Neural cell (in vitro differentiated cells): ENCODE results near the gene KCNJ12. TPM values are rescaled to one million over a fixed set of nuclear protein-coding genes. Genes with fewer than 3 reads are reported as not detected.

ENCODE experiments used
- H2AFZ ChIP-seq: fragments of 200-600, 300-800 bp; sonication (generic), shearing (Covaris generic); 2 replicates; pipeline ENCODE4 v1.6.0; 2014; ENCODE audit warnings: low read depth, mild to moderate bottlenecking, antibody characterized with exemption, low read length, moderate library complexity
- H3F3A ChIP-seq: fragments of 200-600 bp; shearing (Covaris generic); 2 replicates; pipeline ENCODE4 v1.6.1; 2016; ENCODE audit warnings: mild to moderate bottlenecking, moderate library complexity, mixed read lengths, antibody characterized with exemption, low read length; ENCODE audit not compliant: insufficient read depth, poor library complexity, severe bottlenecking
- H3K27ac ChIP-seq: fragments of 200-600, 300-800 bp; sonication (generic), shearing (Covaris generic); 2 replicates; pipeline ENCODE4 v1.5.1; 2014; ENCODE audit warnings: mild to moderate bottlenecking, low read length, moderate library complexity
- H3K27me3 ChIP-seq: fragments of 300-800, 200-600 bp; sonication (generic), shearing (Covaris generic); 2 replicates; pipeline ENCODE4 v1.6.0; 2014; ENCODE audit warnings: mild to moderate bottlenecking, low read depth, low read length, moderate library complexity; ENCODE audit not compliant: insufficient read depth
- H3K36me3 ChIP-seq: fragments of 300-800, 200-600 bp; sonication (generic), shearing (Covaris generic); 2 replicates; pipeline ENCODE4 v1.5.1; 2014; ENCODE audit warnings: mild to moderate bottlenecking, antibody characterized with exemption, low read length, moderate library complexity; ENCODE audit not compliant: insufficient read depth
- H3K4me2 ChIP-seq: fragments of 300-800, 200-600 bp; sonication (generic), shearing (Covaris generic); 2 replicates; pipeline ENCODE4 v1.6.0; 2014; ENCODE audit warnings: mild to moderate bottlenecking, low read length
- H3K4me3 ChIP-seq: fragments of 300-800, 200-600 bp; sonication (generic), shearing (Covaris generic); 2 replicates; pipeline ENCODE4 v1.5.1; 2014; ENCODE audit warnings: mild to moderate bottlenecking, low read length, moderate library complexity
- H3K79me2 ChIP-seq: fragments of 200-600 bp; shearing (Covaris generic); replicated peaks from 2 replicates; pipeline ENCODE4 v1.6.0; 2014; ENCODE audit warnings: mild to moderate bottlenecking, low read length, moderate library complexity; ENCODE audit not compliant: insufficient read depth
- H3K9ac ChIP-seq: fragments of 300-800, 200-600 bp; sonication (generic), shearing (Covaris generic); 2 replicates; pipeline ENCODE4 v1.6.1; 2016; ENCODE audit warnings: mild to moderate bottlenecking, low read length, mixed read lengths
- H3K9me2 ChIP-seq: fragments of 200-600 bp; shearing (Covaris generic); 2 replicates; pipeline ENCODE4 v1.6.1; 2016; ENCODE audit warnings: mild to moderate bottlenecking, low read length, mixed read lengths; ENCODE audit not compliant: insufficient read depth
- H3K9me3 ChIP-seq: fragments of 200-600, 300-800 bp; sonication (generic), shearing (Covaris generic); 2 replicates; pipeline ENCODE4 v1.6.1; 2016; ENCODE audit warnings: mild to moderate bottlenecking, mixed run types, low read length, moderate library complexity, mixed read lengths
- H4K20me1 ChIP-seq: fragments of 200-600 bp; shearing (Covaris generic); 2 replicates; pipeline ENCODE4 v1.6.1; 2016; ENCODE audit warnings: mild to moderate bottlenecking, mixed run types; ENCODE audit not compliant: insufficient read depth
- CTCF ChIP-seq: fragments of 450-650 bp; IDR thresholded peaks from 2 replicates; pipeline ENCODE4 v1.5.1; 2014; ENCODE audit warnings: antibody characterized with exemption, mild to moderate bottlenecking, moderate library complexity; ENCODE audit not compliant: poor library complexity, severe bottlenecking
- EP300 ChIP-seq: fragments of 450-650 bp; conservative IDR thresholded peaks from 2 replicates; pipeline ENCODE4 v1.6.1; 2014; ENCODE audit warnings: antibody characterized with exemption, mild to moderate bottlenecking, moderate library complexity; ENCODE audit not compliant: poor library complexity, severe bottlenecking
- EZH2 ChIP-seq: fragments of 200-600, 300-800 bp; shearing (Covaris generic), sonication (generic); IDR thresholded peaks from 2 replicates; pipeline ENCODE4 v1.6.1; 2014; ENCODE audit warnings: antibody characterized with exemption, low read length, borderline replicate concordance, mild to moderate bottlenecking; ENCODE audit not compliant: insufficient read depth, poor library complexity, severe bottlenecking
- MXI1 ChIP-seq: fragments of 450-650 bp; conservative IDR thresholded peaks from 2 replicates; pipeline ENCODE4 v1.6.1; 2014; ENCODE audit warnings: antibody characterized with exemption, mild to moderate bottlenecking; ENCODE audit not compliant: poor library complexity, severe bottlenecking
- POLR2AphosphoS5 ChIP-seq: IDR thresholded peaks from 2 replicates; pipeline ENCODE4 v1.6.1; 2012
- RAD21 ChIP-seq: fragments of 450-650 bp; conservative IDR thresholded peaks from 2 replicates; pipeline ENCODE4 v1.6.1; 2014; ENCODE audit warnings: antibody characterized with exemption, mild to moderate bottlenecking, moderate library complexity
- REST ChIP-seq: IDR thresholded peaks from 2 replicates; pipeline ENCODE4 v1.6.1; 2012; ENCODE audit warnings: borderline replicate concordance
- SMC3 ChIP-seq: fragments of 450-650 bp; conservative IDR thresholded peaks from 2 replicates; pipeline ENCODE4 v1.6.1; 2014; ENCODE audit warnings: antibody characterized with exemption, mild to moderate bottlenecking, moderate library complexity; ENCODE audit not compliant: poor library complexity
- TAF1 ChIP-seq: IDR thresholded peaks from 2 replicates; pipeline ENCODE4 v1.6.1; 2012; ENCODE audit warnings: low read depth
- polyA plus RNA-seq: library from polyadenylated mRNA; depleted of rRNA; stranded (reverse); fragments of >200 nt; gene quantifications from 2 replicates; pipeline ENCODE4 v1.2.3, GENCODE V29; 2014

Gene KCNJ12
- polyA plus RNA-seq, 1 donor from 2014 or later: 1.3 TPM

GRCh38 chr17:21380659-21381058 lies 4.5 kb downstream of the KCNJ12 start:
- Histone ChIP-seq H3K36me3 (no peaks in the 10 kb centered on the region), H3K4me3 (no peak overlapping the region), H3K9me2 (no peaks in the 10 kb centered on the region), H3K27me3 (peaks cover 33% of the 10 kb centered on the region), H2AFZ (no peak overlapping the region), H3K27ac (no peak overlapping the region), H4K20me1 (no peaks in the 10 kb centered on the region), H3K4me2 (no peak overlapping the region), H3K9ac (no peak overlapping the region), H3F3A (no peaks in the 10 kb centered on the region), H3K9me3 (no peaks in the 10 kb centered on the region), H3K79me2 (no peaks in the 10 kb centered on the region)
- TF ChIP-seq MXI1 (no peak), EP300 (no peak), CTCF (no peak), REST (no peak), RAD21 (no peak), EZH2 (no peak), POLR2AphosphoS5 (no peak), TAF1 (no peak), SMC3 (no peak)

- TF ChIP-seq TAF1: no peak
- TF ChIP-seq MXI1: no peak
- no peak for TF ChIP-seq POLR2AphosphoS5
- TF ChIP-seq CTCF: no peak
- no peak for TF ChIP-seq RAD21
- TF ChIP-seq EZH2: no peak
- no peak for TF ChIP-seq EP300
- TF ChIP-seq REST: no peak
- no peaks in the 10 kb centered on the region for H4K20me1 ChIP-seq
- H3K79me2 ChIP-seq: no peaks in the 10 kb centered on the region
- no peak overlapping the region for H3K27ac ChIP-seq
- H3F3A ChIP-seq: no peaks in the 10 kb centered on the region
- H2AFZ ChIP-seq: no peak overlapping the region
- no peaks in the 10 kb centered on the region for H3K9me3 ChIP-seq
- no peaks in the 10 kb centered on the region for H3K9me2 ChIP-seq
- H3K4me2 ChIP-seq: no peak overlapping the region
- peaks cover 30% of the 10 kb centered on the region for H3K27me3 ChIP-seq
- no peak overlapping the region for H3K4me3 ChIP-seq
- H3K9ac ChIP-seq: no peak overlapping the region
- no peaks in the 10 kb centered on the region for H3K36me3 ChIP-seq
Measured at GRCh38 chr17:21381076-21381706, 5.0 kb downstream of the KCNJ12 start.
